IMR-90 (cell line): ENCODE measurements around the gene ITPK1. TPM values are rescaled to one million over a fixed set of nuclear protein-coding genes. Genes with fewer than 3 reads are reported as not detected.

Experiments
- ATAC-seq: fragments of 200-7000 bp; cut with Tn5 transposase; 2 replicates; pipeline ENCODE4 v1.9.1; 2020; ENCODE audit warnings: low read depth, mild to moderate bottlenecking, moderate library complexity
- BruUV-seq: library from RNA; stranded (reverse); fragments of 400-500 nt; replicated peaks from 2 replicates; lab custom pipeline; 2021; lab: Mats Ljungman, UMichigan
- CTCF ChIA-PET: fragments of 300-600 bp; formaldehyde crosslinking; extraction: SDS; loops from one replicate; lab custom pipeline; 2021; ENCODE audit warnings: antibody characterized with exemption; lab: Yijun Ruan, JAX
- POLR2A ChIA-PET: fragments of 300-600 bp; sonication (Branson Sonifier 250); formaldehyde crosslinking; loops from one replicate; lab custom pipeline; 2022; ENCODE audit warnings: antibody characterized with exemption; ENCODE audit not compliant: unreplicated experiment; lab: Charles Lee
- DNase-seq: peaks from one replicate; pipeline ENCODE4 v3.0.0; 2013
- H2AFZ ChIP-seq: replicated peaks from 2 replicates; pipeline ENCODE3; 2013; ENCODE audit warnings: low read length, mild to moderate bottlenecking; ENCODE audit not compliant: poor library complexity
- H2AK5ac ChIP-seq: 2 replicates; pipeline ENCODE4 v1.6.1; 2013; ENCODE audit warnings: low read depth, low read length, inconsistent platforms
- H2AK9ac ChIP-seq: replicated peaks from 2 replicates; pipeline ENCODE3; 2013; ENCODE audit warnings: mild to moderate bottlenecking, low read depth, low read length, moderate library complexity; ENCODE audit not compliant: poor library complexity
- H2BK120ac ChIP-seq: 2 replicates; pipeline ENCODE4 v1.6.1; 2013; ENCODE audit warnings: low read depth, low read length, inconsistent platforms
- H2BK15ac ChIP-seq: 3 replicates; pipeline ENCODE4 v1.6.1; 2013; ENCODE audit warnings: low read depth, low read length, inconsistent platforms
- H2BK20ac ChIP-seq: 2 replicates; pipeline ENCODE4 v1.6.1; 2013; ENCODE audit warnings: low read depth, mild to moderate bottlenecking, inconsistent platforms, low read length, moderate library complexity
- H2BK5ac ChIP-seq: 2 replicates; pipeline ENCODE4 v1.6.1; 2013; ENCODE audit warnings: mild to moderate bottlenecking, low read depth, low read length, inconsistent platforms; ENCODE audit not compliant: poor library complexity, severe bottlenecking
- H3K14ac ChIP-seq: replicated peaks from 2 replicates; pipeline ENCODE4 v1.6.1; 2013; ENCODE audit warnings: low read depth, low read length, inconsistent platforms
- H3K18ac ChIP-seq: 2 replicates; pipeline ENCODE4 v1.6.1; 2013; ENCODE audit warnings: low read depth, low read length, control low read depth
- H3K23ac ChIP-seq: 2 replicates; pipeline ENCODE4 v1.6.1; 2013; ENCODE audit warnings: low read depth, low read length, inconsistent platforms
- H3K27ac ChIP-seq: 2 replicates; pipeline ENCODE4 v1.5.1; 2013; ENCODE audit warnings: mild to moderate bottlenecking, control low read depth, low read length; ENCODE audit not compliant: insufficient read depth
- H3K27me3 ChIP-seq: 2 replicates; pipeline ENCODE4 v1.6.1; 2013; ENCODE audit warnings: low read length; ENCODE audit not compliant: control insufficient read depth, insufficient read depth
- H3K36me3 ChIP-seq: 2 replicates; pipeline ENCODE4 v1.6.1; 2013; ENCODE audit warnings: low read length, mixed read lengths; ENCODE audit not compliant: control insufficient read depth, insufficient read depth
- H3K4ac ChIP-seq: 2 replicates; pipeline ENCODE4 v1.6.1; 2013; ENCODE audit warnings: low read depth, low read length, inconsistent platforms
- H3K4me1 ChIP-seq: 2 replicates; pipeline ENCODE4 v1.6.1; 2013; ENCODE audit warnings: low read length, mixed read lengths; ENCODE audit not compliant: control insufficient read depth, insufficient read depth
- H3K4me2 ChIP-seq: 2 replicates; pipeline ENCODE4 v1.6.1; 2013; ENCODE audit warnings: low read depth, mild to moderate bottlenecking, control low read depth, low read length, moderate library complexity
- H3K4me3 ChIP-seq: 2 replicates; pipeline ENCODE4 v1.5.1; 2013; ENCODE audit warnings: low read depth, mild to moderate bottlenecking, control low read depth, low read length, moderate library complexity; ENCODE audit not compliant: insufficient read depth
- H3K56ac ChIP-seq: 2 replicates; pipeline ENCODE4 v1.6.1; 2013; ENCODE audit warnings: low read length, inconsistent platforms; ENCODE audit not compliant: insufficient read depth; ENCODE audit errors: extremely low read depth
- H3K79me1 ChIP-seq, 2 experiments: 2 replicates each; pipeline ENCODE4 v1.6.1; 2013; ENCODE audit warnings: low read length in 2 of 2, inconsistent platforms in 1 of 2, low read depth in 1 of 2
- H3K9ac ChIP-seq: 2 replicates; pipeline ENCODE4 v1.6.1; 2013; ENCODE audit warnings: low read depth, low read length, control low read depth
- H3K9me1 ChIP-seq: 2 replicates; pipeline ENCODE4 v1.6.1; 2013; ENCODE audit warnings: low read length, inconsistent platforms; ENCODE audit not compliant: insufficient read depth
- H3K9me3 ChIP-seq: 2 replicates; pipeline ENCODE4 v1.6.1; 2013; ENCODE audit warnings: low read length; ENCODE audit not compliant: control insufficient read depth, insufficient read depth
- H4K20me1 ChIP-seq: 2 replicates; pipeline ENCODE4 v1.6.1; 2013; ENCODE audit warnings: low read length, inconsistent platforms; ENCODE audit not compliant: insufficient read depth
- H4K5ac ChIP-seq: 2 replicates; pipeline ENCODE4 v1.6.1; 2013; ENCODE audit warnings: mild to moderate bottlenecking, low read depth, low read length, control low read depth
- H4K8ac ChIP-seq, 2 experiments: 2 replicates each; pipeline ENCODE4 v1.6.1; 2013; ENCODE audit warnings: low read depth in 2 of 2, low read length in 2 of 2, control low read depth in 1 of 2, inconsistent platforms in 1 of 2
- H4K91ac ChIP-seq: 2 replicates; pipeline ENCODE4 v1.6.1; 2013; ENCODE audit warnings: low read depth, low read length, inconsistent platforms; ENCODE audit not compliant: insufficient read depth
- BHLHE40 ChIP-seq: fragments of 150-350 bp; IDR thresholded peaks from 2 replicates; pipeline ENCODE4 v1.6.1; 2016; ENCODE audit warnings: mild to moderate bottlenecking, low read depth, low read length
- CEBPB ChIP-seq: IDR thresholded peaks from 2 replicates; pipeline ENCODE4 v1.6.1; 2012; ENCODE audit warnings: low read depth, low read length, improper control_type of control experiment
- CHD1 ChIP-seq: IDR thresholded peaks from 2 replicates; pipeline ENCODE4 v1.6.1; 2012; ENCODE audit warnings: low read depth, low read length, improper control_type of control experiment
- FOS ChIP-seq: fragments of 150-350 bp; IDR thresholded peaks from 2 replicates; pipeline ENCODE4 v1.6.1; 2016; ENCODE audit warnings: low read depth, low read length
- MAFK ChIP-seq: IDR thresholded peaks from 2 replicates; pipeline ENCODE4 v1.6.1; 2012; ENCODE audit warnings: low read depth, low read length, improper control_type of control experiment
- MAZ ChIP-seq: IDR thresholded peaks from 2 replicates; pipeline ENCODE4 v1.6.1; 2012; ENCODE audit warnings: low read depth, mild to moderate bottlenecking, low read length, improper control_type of control experiment, moderate library complexity, borderline replicate concordance
- MXI1 ChIP-seq: IDR thresholded peaks from 2 replicates; pipeline ENCODE4 v1.6.1; 2012; ENCODE audit warnings: low read depth, mild to moderate bottlenecking, low read length, moderate library complexity, borderline replicate concordance
- NFE2L2 ChIP-seq: fragments of 150-350 bp; IDR thresholded peaks from 2 replicates; pipeline ENCODE4 v1.6.1; 2016; ENCODE audit warnings: low read depth, mild to moderate bottlenecking, low read length
- POLR2A ChIP-seq: IDR thresholded peaks from 2 replicates; pipeline ENCODE4 v1.6.1; 2012; ENCODE audit warnings: mild to moderate bottlenecking, low read depth, low read length
- RAD21 ChIP-seq: IDR thresholded peaks from 2 replicates; pipeline ENCODE4 v1.6.1; 2012; ENCODE audit warnings: low read length, improper control_type of control experiment
- RCOR1 ChIP-seq: IDR thresholded peaks from 2 replicates; pipeline ENCODE4 v1.6.1; 2012; ENCODE audit warnings: mild to moderate bottlenecking, low read length, improper control_type of control experiment; ENCODE audit not compliant: insufficient replicate concordance
- RFX5 ChIP-seq: IDR thresholded peaks from 2 replicates; pipeline ENCODE4 v1.8.0; 2012; ENCODE audit warnings: low read depth, mild to moderate bottlenecking, low read length, moderate library complexity
- SMC3 ChIP-seq: fragments of 150-350 bp; IDR thresholded peaks from 2 replicates; pipeline ENCODE4 v1.6.1; 2016; ENCODE audit warnings: low read depth, mild to moderate bottlenecking, antibody characterized with exemption, low read length, moderate library complexity
- USF2 ChIP-seq: fragments of 150-350 bp; IDR thresholded peaks from 2 replicates; pipeline ENCODE4 v1.6.1; 2017; ENCODE audit warnings: mild to moderate bottlenecking, antibody characterized with exemption, low read length, low read depth
- WGBS, 2 experiments: methylation state at CpG; one replicate each; pipeline versions ENCODE4 v1.1.5 to v1.1.7; 2013; ENCODE audit warnings: missing lambda C conversion rate in 2 of 2; ENCODE audit not compliant: insufficient read length in 1 of 2; ENCODE audit errors: extremely low coverage in 2 of 2; 5-methylcytosine and 5-hydroxymethylcytosine counted together
- dilution Hi-C: fragments of 300-500 bp; cut with HindIII; formaldehyde crosslinking; loops from one replicate; pipeline ENCODE4 v1.14.3; 2018; ENCODE audit warnings: low sequenced_read_pairs; ENCODE audit not compliant: unreplicated experiment
- in situ Hi-C: fragments of 300-500 bp; cut with MboI; formaldehyde crosslinking; loops from 3 replicates; pipeline ENCODE4 v1.14.3; 2019; ENCODE audit warnings: low sequenced_read_pairs, inconsistent platforms, mixed read lengths
- intact Hi-C: fragments of 100-400 bp; cut with micrococcal nuclease; formaldehyde crosslinking; loops from 2 replicates; pipeline ENCODE4 v1.10.0; 2022
- polyA plus RNA-seq, 3 experiments: library from polyadenylated mRNA; depleted of rRNA; stranded (reverse); fragments of >200 nt; gene quantifications; 2 replicates each; pipeline ENCODE4 v1.2.3, GENCODE V29; 2012; ENCODE audit warnings: low replicate concordance in 1 of 3
- total RNA-seq: library from RNA; depleted of rRNA; stranded (reverse); fragments of >200 nt; gene quantifications from 2 replicates; pipeline ENCODE4 v1.2.3, GENCODE V29; 2012
- TF ChIP-seq, protein P1 (sequence below): conservative IDR thresholded peaks from 2 replicates; pipeline ENCODE4 v1.5.1; 2012; ENCODE audit warnings: mild to moderate bottlenecking, low read depth, low read length, improper control_type of control experiment
- TF ChIP-seq, protein P2 (sequence below): fragments of 150-350 bp; IDR thresholded peaks from 2 replicates; pipeline ENCODE4 v1.6.1; 2016; ENCODE audit warnings: low read depth, mild to moderate bottlenecking, low read length, moderate library complexity, borderline replicate concordance

Gene ITPK1
- total and polyA plus RNA-seq, 2 of the 4 experiments (the other 2 are of a cell fraction), result 21.7 to 26.9 TPM

DNA sequence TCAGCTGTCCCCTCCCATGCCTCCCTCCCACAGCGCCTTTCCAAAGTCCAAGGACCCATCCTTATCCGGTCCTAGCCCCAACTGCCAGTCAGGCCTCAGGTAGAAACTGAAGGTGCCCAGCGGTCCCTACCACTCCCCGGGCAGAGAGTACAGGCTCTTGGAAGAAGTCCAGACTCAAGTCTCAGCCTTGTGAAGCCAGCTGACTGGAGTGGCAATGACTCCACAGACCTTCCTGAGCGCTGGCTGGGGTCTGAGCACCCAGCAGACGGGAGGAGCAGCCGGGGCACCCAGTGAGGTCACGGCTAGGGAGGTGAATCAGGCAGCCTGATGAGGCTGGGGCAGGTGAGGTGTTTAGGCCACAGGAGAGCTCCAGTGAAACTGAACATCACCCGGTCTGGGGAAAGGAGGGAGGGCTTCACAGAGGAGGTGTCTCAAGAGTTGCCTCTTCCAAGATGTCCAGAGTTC, 60.0 kb downstream of the ITPK1 start:
- DNase-seq (no peak), ATAC-seq (no peak)
- no peak overlapping the region for H3K14ac ChIP-seq
- H3K4me3 ChIP-seq, result no peak overlapping the region
- peaks cover 6% of the 10 kb centered on the region; the same call in 1 of the 2 replicates for H3K27me3 ChIP-seq
- H3K36me3 ChIP-seq, result no peaks in the 10 kb centered on the region
- dilution Hi-C loops, result no loop called here
- H3K79me1 ChIP-seq, result no peaks in the 10 kb centered on the region
- H3K56ac ChIP-seq, result no peak overlapping the region
- H4K5ac ChIP-seq, result no peak overlapping the region
- in situ Hi-C loops, result no loop called here
- H3K9me3 ChIP-seq, result no peaks in the 10 kb centered on the region
- no peak overlapping the region for H3K18ac ChIP-seq
- no peak overlapping the region for H2BK5ac ChIP-seq
- no peak overlapping the region for H2BK15ac ChIP-seq
- WGBS, 2 experiments, result 96% methylated on average over 5 of the region's 9 CpGs; no CpG with 5 or more reads in 1 of the 2 experiments
- H2AK9ac ChIP-seq, result peak overlapping the region; percentile 55
- H3K4me2 ChIP-seq, result no peak overlapping the region
- no peak overlapping the region for H2BK20ac ChIP-seq
- H4K91ac ChIP-seq, result no peak overlapping the region
- H3K9ac ChIP-seq, result no peak overlapping the region
- H3K9me1 ChIP-seq, result no peaks in the 10 kb centered on the region; the same call in 1 of the 2 replicates
- H3K4ac ChIP-seq, result no peak overlapping the region
- H3K4me1 ChIP-seq, result peaks cover 13% of the 10 kb centered on the region; the same call in 1 of the 2 replicates
- POLR2A ChIA-PET, result no interaction called here
- H4K20me1 ChIP-seq, result peaks cover 14% of the 10 kb centered on the region
- H3K23ac ChIP-seq, result no peak overlapping the region
- TF ChIP-seq, protein P1, sequence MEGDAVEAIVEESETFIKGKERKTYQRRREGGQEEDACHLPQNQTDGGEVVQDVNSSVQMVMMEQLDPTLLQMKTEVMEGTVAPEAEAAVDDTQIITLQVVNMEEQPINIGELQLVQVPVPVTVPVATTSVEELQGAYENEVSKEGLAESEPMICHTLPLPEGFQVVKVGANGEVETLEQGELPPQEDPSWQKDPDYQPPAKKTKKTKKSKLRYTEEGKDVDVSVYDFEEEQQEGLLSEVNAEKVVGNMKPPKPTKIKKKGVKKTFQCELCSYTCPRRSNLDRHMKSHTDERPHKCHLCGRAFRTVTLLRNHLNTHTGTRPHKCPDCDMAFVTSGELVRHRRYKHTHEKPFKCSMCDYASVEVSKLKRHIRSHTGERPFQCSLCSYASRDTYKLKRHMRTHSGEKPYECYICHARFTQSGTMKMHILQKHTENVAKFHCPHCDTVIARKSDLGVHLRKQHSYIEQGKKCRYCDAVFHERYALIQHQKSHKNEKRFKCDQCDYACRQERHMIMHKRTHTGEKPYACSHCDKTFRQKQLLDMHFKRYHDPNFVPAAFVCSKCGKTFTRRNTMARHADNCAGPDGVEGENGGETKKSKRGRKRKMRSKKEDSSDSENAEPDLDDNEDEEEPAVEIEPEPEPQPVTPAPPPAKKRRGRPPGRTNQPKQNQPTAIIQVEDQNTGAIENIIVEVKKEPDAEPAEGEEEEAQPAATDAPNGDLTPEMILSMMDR, result no peak
- TF ChIP-seq USF2, result no peak
- TF ChIP-seq POLR2A, result no peak
- no peak for TF ChIP-seq RFX5
- no peak for TF ChIP-seq MAFK
- no peak for TF ChIP-seq MAZ
- TF ChIP-seq CHD1, result no peak
- TF ChIP-seq BHLHE40, result no peak
- no peak for TF ChIP-seq RAD21
- no peak for TF ChIP-seq NFE2L2
- no peak for TF ChIP-seq FOS
- TF ChIP-seq MXI1, result no peak
- TF ChIP-seq, protein P2, sequence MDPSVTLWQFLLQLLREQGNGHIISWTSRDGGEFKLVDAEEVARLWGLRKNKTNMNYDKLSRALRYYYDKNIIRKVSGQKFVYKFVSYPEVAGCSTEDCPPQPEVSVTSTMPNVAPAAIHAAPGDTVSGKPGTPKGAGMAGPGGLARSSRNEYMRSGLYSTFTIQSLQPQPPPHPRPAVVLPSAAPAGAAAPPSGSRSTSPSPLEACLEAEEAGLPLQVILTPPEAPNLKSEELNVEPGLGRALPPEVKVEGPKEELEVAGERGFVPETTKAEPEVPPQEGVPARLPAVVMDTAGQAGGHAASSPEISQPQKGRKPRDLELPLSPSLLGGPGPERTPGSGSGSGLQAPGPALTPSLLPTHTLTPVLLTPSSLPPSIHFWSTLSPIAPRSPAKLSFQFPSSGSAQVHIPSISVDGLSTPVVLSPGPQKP, result no peak
- no peak for TF ChIP-seq CEBPB
- TF ChIP-seq SMC3, result no peak
- TF ChIP-seq RCOR1, result no peak
- no peak overlapping the region for H4K8ac ChIP-seq
- BruUV-seq, result no TSS peak
- no peak overlapping the region for H3K27ac ChIP-seq
- intact Hi-C loops, result no loop called here
- CTCF ChIA-PET, result interaction anchor here (0.6 to 1.0 kb wide), 2 partner anchors 44 to 58 kb away, joined by 3 read pairs; no protein-coding TSS in a partner anchor
- no peak overlapping the region for H2AFZ ChIP-seq
- no peak overlapping the region for H2BK120ac ChIP-seq
- H2AK5ac ChIP-seq, result no peak overlapping the region
